ENCODE results near the gene PTPN12. TPM values are rescaled to one million over a fixed set of nuclear protein-coding genes. Genes with fewer than 3 reads are reported as not detected.

The PTPN12 gene
- total and polyA plus RNA-seq, 10 donors: 32.1 to 183 (median 130) TPM

DNA sequence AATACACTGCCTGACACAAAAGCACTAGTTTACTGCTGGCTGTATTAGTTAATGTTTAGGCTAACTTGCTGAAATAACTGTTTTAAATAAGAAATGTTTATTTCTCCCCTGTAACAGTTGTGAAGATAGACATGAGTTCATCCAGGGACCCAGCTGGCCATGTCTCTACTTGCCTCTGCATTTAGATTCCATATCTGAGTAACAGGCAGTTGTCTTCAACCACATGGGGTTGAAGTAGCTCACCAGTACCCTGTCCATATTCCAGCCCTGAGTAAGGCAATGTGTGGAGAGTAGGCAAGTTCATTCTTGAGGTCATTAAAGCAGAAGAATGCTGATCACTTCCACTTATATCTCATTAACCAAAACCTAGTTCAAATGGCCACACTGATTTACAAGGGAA, 128.1 kb downstream of the PTPN12 start:
- Histone ChIP-seq H3K9me3 (no peaks in the 10 kb centered on the region), H3K27me3 (replicated peaks in 1 of 7) (no peaks in the 10 kb centered on the region), H3K36me3 (peaks cover 0 to 59% (median 3%) of the 10 kb centered on the region in 6 donors), H3K4me3 (no peak overlapping the region), H3K4me1 (no peaks in the 10 kb centered on the region), H3K27ac (no peak overlapping the region)
- intact Hi-C loops (cut with DNase I; ENCODE audit: low total_unique reads): no loop called here
- TF ChIP-seq, protein P1, sequence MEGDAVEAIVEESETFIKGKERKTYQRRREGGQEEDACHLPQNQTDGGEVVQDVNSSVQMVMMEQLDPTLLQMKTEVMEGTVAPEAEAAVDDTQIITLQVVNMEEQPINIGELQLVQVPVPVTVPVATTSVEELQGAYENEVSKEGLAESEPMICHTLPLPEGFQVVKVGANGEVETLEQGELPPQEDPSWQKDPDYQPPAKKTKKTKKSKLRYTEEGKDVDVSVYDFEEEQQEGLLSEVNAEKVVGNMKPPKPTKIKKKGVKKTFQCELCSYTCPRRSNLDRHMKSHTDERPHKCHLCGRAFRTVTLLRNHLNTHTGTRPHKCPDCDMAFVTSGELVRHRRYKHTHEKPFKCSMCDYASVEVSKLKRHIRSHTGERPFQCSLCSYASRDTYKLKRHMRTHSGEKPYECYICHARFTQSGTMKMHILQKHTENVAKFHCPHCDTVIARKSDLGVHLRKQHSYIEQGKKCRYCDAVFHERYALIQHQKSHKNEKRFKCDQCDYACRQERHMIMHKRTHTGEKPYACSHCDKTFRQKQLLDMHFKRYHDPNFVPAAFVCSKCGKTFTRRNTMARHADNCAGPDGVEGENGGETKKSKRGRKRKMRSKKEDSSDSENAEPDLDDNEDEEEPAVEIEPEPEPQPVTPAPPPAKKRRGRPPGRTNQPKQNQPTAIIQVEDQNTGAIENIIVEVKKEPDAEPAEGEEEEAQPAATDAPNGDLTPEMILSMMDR (IDR thresholded peaks at IDR 0.05 in 8 of 11, conservative IDR thresholded peaks at IDR 0.05 in 3 of 11): no peak
- TF ChIP-seq POLR2AphosphoS5 (IDR thresholded peaks at IDR 0.05): no peak
- TF ChIP-seq POLR2A (IDR thresholded peaks at IDR 0.05): no peak
- no peak for DNase-seq

- Histone ChIP-seq H3K4me3 (no peak overlapping the region), H3K4me1 (no peaks in the 10 kb centered on the region), H3K36me3 (peaks cover 0 to 58% (median 3%) of the 10 kb centered on the region in 6 donors), H3K9me3 (no peaks in the 10 kb centered on the region), H3K27ac (no peak overlapping the region), H3K27me3 (replicated peaks in 1 of 7) (no peaks in the 10 kb centered on the region)
- WGBS, 5 donors: 93 to 98% (median 95%) methylated on average over 6 of the region's 6 CpGs
- TF ChIP-seq POLR2AphosphoS5 (IDR thresholded peaks at IDR 0.05) (no peak), POLR2A (IDR thresholded peaks at IDR 0.05) (no peak)
- TF ChIP-seq, protein P1 (IDR thresholded peaks at IDR 0.05 in 8 of 11, conservative IDR thresholded peaks at IDR 0.05 in 3 of 11): no peak
- intact Hi-C loops (cut with DNase I; ENCODE audit: low total_unique reads): no loop called here
- DNase-seq: no peak
Measured at GRCh38 chr7:77667459-77668086, 130.5 kb downstream of the PTPN12 start.

DNA sequence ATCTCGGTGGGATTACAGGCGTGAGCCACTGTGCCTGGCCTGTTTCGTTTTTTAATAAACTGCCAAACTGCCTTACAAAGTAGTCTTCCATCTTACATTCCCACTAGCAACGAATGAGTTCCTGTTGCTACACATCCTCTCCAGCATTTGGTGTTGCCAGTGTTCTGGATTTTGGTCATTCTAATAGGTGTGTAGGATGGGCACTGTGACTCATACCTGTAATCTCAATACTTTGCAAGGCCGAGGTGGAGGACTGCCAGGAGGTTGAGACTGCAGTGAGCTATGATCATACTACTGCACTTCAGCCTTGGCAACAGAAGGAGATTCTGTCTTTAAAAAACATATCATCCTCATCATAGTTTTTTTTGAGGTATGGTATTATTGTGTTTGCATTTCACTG, 137.8 kb downstream of the PTPN12 start:
- H3K9me3 ChIP-seq: no peaks in the 10 kb centered on the region
- no peaks in the 10 kb centered on the region for H3K4me1 ChIP-seq
- H3K4me3 ChIP-seq: no peak overlapping the region
- H3K27me3 ChIP-seq (replicated peaks in 1 of 7): no peaks in the 10 kb centered on the region
- no peak for DNase-seq
- no peak overlapping the region for H3K27ac ChIP-seq
- TF ChIP-seq POLR2AphosphoS5 (IDR thresholded peaks at IDR 0.05): no peak
- no peak for TF ChIP-seq POLR2A (IDR thresholded peaks at IDR 0.05)
- TF ChIP-seq, protein P1 (IDR thresholded peaks at IDR 0.05 in 8 of 11, conservative IDR thresholded peaks at IDR 0.05 in 3 of 11): no peak
- 64 to 87% (median 75%) methylated on average over 5 of the region's 5 CpGs for WGBS, 5 donors
- H3K36me3 ChIP-seq: peaks cover 0 to 14% (median 0%) of the 10 kb centered on the region in 6 donors
- intact Hi-C loops (cut with DNase I; ENCODE audit: low total_unique reads): no loop called here

DNA sequence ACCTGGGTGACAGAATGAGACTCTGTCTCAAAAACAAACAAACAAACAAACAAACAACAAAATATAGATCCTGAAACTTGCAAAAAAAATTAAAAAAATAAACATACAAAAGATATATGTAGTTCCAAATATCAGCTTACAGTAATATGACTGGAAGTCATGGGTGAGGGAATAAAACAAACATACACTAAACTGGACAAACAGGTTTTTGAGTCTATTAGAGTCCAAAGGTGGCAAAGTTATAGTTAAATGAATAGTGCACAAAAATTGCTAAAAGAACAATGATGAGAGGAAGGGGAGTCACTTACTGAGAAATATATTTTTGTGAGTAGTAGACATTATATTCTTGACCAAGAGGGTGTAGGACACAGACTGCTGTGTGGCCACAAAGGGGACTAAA, 142.5 kb downstream of the PTPN12 start:
- H3K27me3 ChIP-seq (replicated peaks in 1 of 7): no peaks in the 10 kb centered on the region
- intact Hi-C loops (cut with DNase I; ENCODE audit: low total_unique reads): no loop called here
- H3K4me1 ChIP-seq: peaks cover 0 to 8% (median 0%) of the 10 kb centered on the region in 6 donors
- TF ChIP-seq POLR2A (IDR thresholded peaks at IDR 0.05) (no peak), POLR2AphosphoS5 (IDR thresholded peaks at IDR 0.05) (no peak)
- TF ChIP-seq, protein P1 (IDR thresholded peaks at IDR 0.05 in 8 of 11, conservative IDR thresholded peaks at IDR 0.05 in 3 of 11): no peak
- H3K27ac ChIP-seq: no peak overlapping the region
- H3K9me3 ChIP-seq: no peaks in the 10 kb centered on the region
- peaks cover 0 to 31% (median 13%) of the 10 kb centered on the region in 6 donors for H3K36me3 ChIP-seq
- H3K4me3 ChIP-seq: no peak overlapping the region
- no peak for DNase-seq
